HCT116 (cell line): ENCODE data around the gene GABBR2.

Source experiments
- CEBPB ChIP-seq: IDR thresholded peaks from 2 replicates; pipeline ENCODE4 v1.6.1; 2012; ENCODE audit warnings: low read depth
- CTCF ChIP-seq, 3 experiments: fragments of 200-600 bp in 1 of 3; sonication (generic) in 1 of 3; IDR thresholded peaks in 2 of 3; conservative IDR thresholded peaks in 1 of 3; 2 replicates each; pipeline ENCODE4 v1.5.1; 2012 to 2017; ENCODE audit warnings: low read depth in 2 of 3, low read length in 2 of 3, antibody characterized with exemption in 1 of 3, borderline replicate concordance in 1 of 3, control low read depth in 1 of 3, mild to moderate bottlenecking in 1 of 3, mixed read lengths in 1 of 3, mixed run types in 1 of 3, moderate library complexity in 1 of 3; ENCODE audit not compliant: insufficient read depth in 1 of 3
- EZH2 ChIP-seq: fragments of 200-600 bp; sonication (generic); IDR thresholded peaks from 2 replicates; pipeline ENCODE4 v1.6.1; 2017; ENCODE audit warnings: antibody characterized with exemption, mixed run types
- EZH2phosphoT487 ChIP-seq: fragments of 200-600 bp; IDR thresholded peaks from 2 replicates; pipeline ENCODE4 v1.6.1; 2018; ENCODE audit warnings: antibody characterized with exemption, borderline replicate concordance
- MAX ChIP-seq: IDR thresholded peaks from 2 replicates; pipeline ENCODE4 v1.6.1; 2012
- POLR2A ChIP-seq: IDR thresholded peaks from 2 replicates; pipeline ENCODE4 v1.7.0; 2011; ENCODE audit warnings: borderline replicate concordance; ENCODE audit not compliant: insufficient read depth, insufficient read length; ENCODE audit errors: extremely low read depth
- POLR2AphosphoS5 ChIP-seq: IDR thresholded peaks from 2 replicates; pipeline ENCODE4 v1.6.1; 2011; ENCODE audit warnings: mild to moderate bottlenecking, low read depth, low read length, moderate library complexity
- REST ChIP-seq: IDR thresholded peaks from 2 replicates; pipeline ENCODE4 v1.6.1; 2012; ENCODE audit warnings: low read depth
- SP1 ChIP-seq: IDR thresholded peaks from 2 replicates; pipeline ENCODE4 v1.6.1; 2012; ENCODE audit warnings: low read depth
- YY1 ChIP-seq: IDR thresholded peaks from 2 replicates; pipeline ENCODE4 v1.6.1; 2011; ENCODE audit warnings: low read length, low read depth, moderate library complexity, mild to moderate bottlenecking; ENCODE audit not compliant: insufficient replicate concordance; ENCODE audit errors: extremely low read depth
- ZNF274 ChIP-seq: fragments of 200-500 bp; sonication (Bioruptor generic); IDR thresholded peaks from 2 replicates; pipeline ENCODE4 v1.6.1; 2014; ENCODE audit warnings: mild to moderate bottlenecking, low read depth, low read length, inconsistent platforms

DNA sequence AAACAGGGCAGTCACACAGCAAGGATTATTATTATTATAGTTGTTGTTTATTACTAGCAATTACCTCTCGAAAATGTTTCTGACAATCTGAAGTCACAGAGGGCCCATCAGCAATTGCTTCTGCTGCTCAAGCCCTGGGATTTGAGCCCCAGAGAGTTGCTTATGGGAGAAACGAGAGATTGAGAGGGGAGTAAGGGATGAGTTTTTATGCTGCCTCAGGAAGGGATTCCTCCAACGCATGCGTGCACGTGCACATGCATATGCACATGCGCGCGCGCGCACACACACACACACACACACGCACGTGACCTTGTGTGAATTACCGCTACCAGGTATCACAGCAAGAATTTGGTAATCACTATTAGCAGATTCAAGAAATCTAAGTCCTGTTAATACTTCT, 264.1 kb downstream of the GABBR2 start:
- TF ChIP-seq POLR2A (no peak), CTCF (IDR thresholded peaks at IDR 0.05 in 2 of 3, conservative IDR thresholded peaks at IDR 0.05 in 1 of 3; ENCODE audit: borderline replicate concordance in 1 of 3, insufficient read depth in 1 of 3, low read depth in 2 of 3, low read length in 2 of 3) (no peak), REST (no peak), SP1 (no peak), EZH2 (no peak), MAX (no peak), ZNF274 (no peak), YY1 (no peak), CEBPB (no peak), POLR2AphosphoS5 (no peak), EZH2phosphoT487 (no peak)
